HG02938 (cell line): ENCODE results near the gene FBXO42.
"Not testable (repeated sequence)": the region's sequence is repeated elsewhere in the genome, so short reads cannot be mapped to it uniquely, and the experiment has no call there.

Source experiments
- ATAC-seq: cut with Tn5 transposase; IDR thresholded peaks from one replicate; pipeline ENCODE4 v1.9.1; 2021; ENCODE audit warnings: mild to moderate bottlenecking, moderate library complexity; ENCODE audit not compliant: unreplicated experiment

FBXO42 gene

GRCh38 chr1:16372535-16373285, 20.4 kb upstream of the FBXO42 start:
- no peak for ATAC-seq

GRCh38 chr1:16371725-16372124, 19.4 kb upstream of the FBXO42 start:
- ATAC-seq: no peak

DNA sequence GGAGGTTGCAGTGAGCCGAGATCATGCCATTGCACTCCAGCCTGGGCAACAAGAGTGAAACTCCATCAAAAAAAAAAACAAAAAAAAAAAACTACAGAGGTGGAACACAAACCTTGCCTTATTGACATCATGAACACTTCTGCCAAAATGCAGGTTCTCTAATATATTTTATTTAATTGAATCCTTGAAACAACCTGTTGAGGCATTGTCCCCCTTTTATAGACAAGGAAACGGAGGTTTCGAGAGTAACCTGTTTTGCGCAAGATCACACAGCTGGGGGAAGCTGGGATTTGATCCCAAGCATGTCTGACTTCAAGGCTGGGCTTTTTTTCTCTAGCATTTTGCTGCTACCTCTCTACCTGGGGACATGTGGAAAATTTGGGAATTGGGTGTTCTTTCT, 17.5 kb upstream of the FBXO42 start:
- ATAC-seq: no peak

DNA sequence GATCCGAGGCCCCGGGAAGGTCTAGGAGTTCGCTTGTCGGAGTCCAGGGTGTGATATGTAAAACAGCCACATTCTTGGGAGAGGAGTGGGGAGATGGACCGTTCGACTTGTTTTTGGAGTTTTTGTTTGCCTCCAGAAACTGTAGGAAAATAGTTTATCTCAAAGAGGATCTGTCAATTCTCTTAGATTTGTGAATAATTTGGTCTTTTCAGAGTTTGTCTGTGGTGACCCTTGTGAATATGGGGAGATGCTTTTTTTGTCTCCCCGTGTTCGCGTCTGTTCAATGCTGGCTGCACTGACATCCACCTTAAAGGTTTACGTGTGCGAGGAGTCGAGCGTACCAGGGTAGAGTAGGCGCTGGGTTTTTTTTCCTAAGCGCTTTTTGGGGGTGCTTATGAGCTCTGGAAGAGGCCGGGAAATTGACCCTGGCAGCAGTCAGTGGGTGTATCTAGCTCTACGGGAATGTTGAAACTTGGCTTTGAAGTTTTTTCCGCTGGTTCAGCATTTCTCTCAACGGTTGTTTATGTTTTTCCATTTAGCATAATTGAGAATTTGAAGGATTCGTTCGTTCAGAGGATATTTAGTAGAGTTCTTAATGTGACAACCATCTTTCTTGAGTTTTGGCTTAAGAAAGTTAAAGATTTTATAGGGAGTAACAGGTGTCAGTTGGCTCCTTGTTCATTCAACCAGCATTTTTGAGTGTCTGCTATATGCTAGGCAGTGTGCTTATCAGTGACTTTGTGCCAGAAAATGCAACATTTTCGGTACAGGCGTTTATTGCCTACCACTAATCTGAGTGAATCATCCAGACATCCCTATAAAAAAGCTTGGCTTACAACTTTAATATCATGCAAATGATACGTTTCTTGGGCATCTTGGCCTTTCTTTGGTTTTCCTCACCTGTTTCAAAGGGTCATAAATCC, 15.9 kb upstream of the FBXO42 start:
- ATAC-seq: no peak

- peak; percentile 60 for ATAC-seq
These were observed 15.1 kb upstream of the FBXO42 start for GRCh38 chr1:16367258-16367967.

DNA sequence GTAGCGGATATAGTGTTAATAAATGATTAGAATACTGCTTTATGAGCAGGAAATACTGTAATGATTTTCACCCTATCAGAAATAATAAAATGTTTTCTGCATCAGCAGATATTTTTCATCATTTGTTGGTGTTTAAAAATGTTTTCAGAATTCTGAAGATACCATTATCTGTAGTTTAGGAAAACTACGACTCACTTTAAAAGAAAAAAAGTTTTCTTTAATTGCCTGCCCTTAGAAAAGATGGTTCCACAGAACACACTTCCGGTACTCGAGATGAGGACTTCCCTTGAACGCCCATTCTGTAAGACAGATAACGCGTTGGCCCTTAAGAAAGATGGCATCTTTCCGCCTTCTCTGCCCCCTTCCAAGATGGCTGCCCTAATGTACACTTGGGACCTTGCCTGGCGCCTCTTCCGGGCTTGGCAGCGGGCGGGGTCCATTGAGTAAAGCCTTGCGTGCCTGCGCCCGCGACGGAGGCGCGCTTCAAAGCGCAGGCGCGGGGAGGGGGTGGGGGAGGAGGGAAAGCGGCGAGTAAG, 14.5 kb upstream of the FBXO42 start, which contains the start of gene SZRD1:
SZRD1 (plus strand) TSS at position 521 of the 536 bp plus-strand sequence. CDS start 16 bp downstream, outside the sequence.
- ATAC-seq: peak; percentile 73

DNA sequence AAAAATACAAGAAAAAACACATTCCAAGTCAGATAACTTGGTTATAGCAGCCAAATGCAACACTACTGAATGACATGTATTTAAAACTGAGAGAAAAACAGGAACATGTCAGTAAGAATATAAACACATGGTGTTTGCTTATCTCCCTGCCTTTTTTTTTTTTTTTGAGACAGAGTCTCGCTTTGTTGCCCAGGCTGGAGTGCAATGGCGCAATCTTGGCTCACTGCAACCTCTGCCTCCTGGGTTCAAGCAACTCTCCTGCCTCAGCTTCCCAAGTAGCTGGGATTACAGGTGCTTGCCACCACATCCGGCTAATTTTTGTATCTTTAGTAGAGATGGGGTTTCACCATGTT, 12.8 kb upstream of the FBXO42 start:
- ATAC-seq: not testable (repeated sequence)

GRCh38 chr1:16356867-16357266, 4.6 kb upstream of the FBXO42 start:
- ATAC-seq: no peak

DNA sequence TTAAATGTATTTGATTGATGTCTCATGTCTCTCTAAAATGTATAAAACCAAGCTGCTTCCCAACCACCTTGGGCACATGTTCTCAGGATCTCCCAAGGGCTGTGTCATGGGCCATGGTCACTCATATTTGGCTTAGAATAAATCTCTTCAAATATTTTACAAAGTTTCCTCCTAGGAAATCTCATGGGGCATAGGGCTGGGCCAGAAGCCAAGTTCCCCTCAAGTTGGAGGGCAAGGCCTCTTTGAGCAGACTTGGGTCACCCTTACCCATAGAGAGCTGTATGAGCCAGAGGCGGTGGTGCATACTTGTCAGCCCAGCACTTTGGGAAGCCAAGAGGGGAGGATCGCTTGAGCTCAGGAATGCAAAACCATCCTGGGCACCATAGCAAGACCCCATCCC, 2.3 kb upstream of the FBXO42 start:
- ATAC-seq: no peak

GRCh38 chr1:16352842-16353535, 709 bp upstream of the FBXO42 start:
- ATAC-seq: no peak

DNA sequence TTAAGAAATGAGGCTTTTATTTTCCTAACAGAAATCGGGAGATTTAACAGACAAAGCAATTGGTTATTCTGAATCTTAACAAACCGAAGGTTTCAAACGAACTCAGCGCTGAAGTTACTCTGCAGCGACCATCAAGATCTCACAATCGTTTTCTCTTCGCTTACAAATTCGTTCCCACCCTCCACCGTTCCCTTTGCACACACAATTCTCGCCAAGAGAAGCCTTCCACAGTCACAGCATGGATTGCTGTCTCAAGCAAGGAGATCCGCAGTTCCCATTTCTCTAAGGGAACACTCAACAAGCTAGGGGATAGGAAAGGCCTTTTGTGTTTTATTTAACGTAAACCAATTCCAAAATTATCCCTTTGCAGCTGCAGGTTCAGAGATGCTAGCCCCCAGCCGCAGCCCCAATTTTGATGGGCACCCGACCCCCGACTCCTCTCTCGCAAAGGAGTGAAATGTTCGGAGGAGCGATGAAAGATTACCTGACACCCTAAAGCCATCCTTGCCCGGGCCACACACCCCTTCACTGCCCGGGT, 755 bp downstream of the FBXO42 start:
- no peak for ATAC-seq

GRCh38 chr1:16349847-16350406, 2.4 kb downstream of the FBXO42 start:
- no peak for ATAC-seq

- ATAC-seq: no peak
These were observed 3.7 kb downstream of the FBXO42 start for GRCh38 chr1:16348414-16349182.

DNA sequence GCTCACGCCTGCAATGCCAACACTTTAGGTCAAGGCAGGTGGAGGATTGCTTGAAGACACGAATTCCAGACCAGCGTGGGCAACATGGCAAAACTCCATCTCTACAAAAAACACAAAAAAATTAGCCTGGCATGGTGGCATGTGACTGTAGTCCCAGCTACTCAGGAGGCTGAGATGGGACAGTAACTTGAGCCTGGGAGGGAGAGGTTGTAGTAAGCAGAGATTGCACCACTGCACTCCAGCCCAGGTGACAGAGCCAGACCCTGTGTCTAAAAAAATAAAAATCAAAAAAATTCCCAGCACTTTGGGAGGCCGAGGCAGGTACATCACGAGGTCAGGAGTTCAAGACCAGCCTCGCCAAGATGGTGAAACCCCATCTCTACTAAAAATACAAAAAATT, 9.0 kb downstream of the FBXO42 start:
- ATAC-seq: not testable (repeated sequence)

DNA sequence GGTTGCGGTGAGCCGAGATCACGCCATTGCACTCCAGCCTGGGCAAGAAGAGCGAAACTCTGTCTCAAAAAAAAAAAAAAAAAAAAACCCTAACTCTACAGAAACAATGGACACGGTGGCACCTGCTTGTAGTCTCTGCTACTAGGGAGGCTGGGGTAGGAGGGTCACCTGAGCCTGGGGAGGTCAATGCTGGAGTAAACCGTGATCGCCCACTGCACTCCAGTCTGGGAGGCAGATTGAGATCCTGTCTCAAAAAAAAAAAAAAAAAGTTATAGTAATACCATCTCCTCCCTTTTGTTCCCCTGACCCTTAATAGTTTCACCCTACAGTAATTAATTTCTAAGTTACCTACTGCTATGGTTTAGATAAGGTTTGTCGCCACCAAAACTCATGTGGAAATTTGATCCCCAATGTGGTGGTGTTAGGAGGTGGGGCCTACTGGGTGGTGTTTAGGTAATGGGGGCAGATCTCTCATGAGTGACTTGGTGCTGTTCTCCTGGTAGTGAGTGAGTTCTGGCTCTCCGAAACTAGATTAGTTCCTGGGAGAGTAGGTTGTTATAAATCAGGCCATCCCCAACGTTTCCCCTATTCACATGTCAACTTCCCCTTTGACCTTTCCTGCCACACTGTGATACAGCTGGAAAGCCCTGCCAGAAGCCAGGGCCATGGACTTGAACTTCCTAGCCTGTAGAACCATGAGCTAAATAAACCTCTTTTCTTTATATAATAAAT, 9.8 kb downstream of the FBXO42 start:
- ATAC-seq: no peak

DNA sequence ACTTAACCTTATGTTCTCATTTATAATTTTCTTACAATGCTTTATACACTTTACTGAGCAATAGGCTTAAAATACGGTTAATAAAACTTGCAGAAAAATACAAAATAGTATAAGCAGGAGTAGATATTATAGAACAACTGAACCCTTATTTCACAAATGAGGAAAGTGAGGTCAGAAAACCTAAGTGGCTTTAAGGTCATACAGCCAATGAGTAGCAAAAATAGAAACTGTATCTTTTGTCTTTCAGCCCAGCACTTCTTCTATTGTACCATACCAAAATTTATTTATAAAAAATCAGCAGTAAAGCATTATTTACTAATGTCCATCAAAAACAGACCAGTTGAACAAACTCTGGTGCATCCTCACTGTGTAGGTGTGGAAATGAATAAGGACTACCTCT, 11.6 kb downstream of the FBXO42 start:
- no peak for ATAC-seq

- no peak for ATAC-seq
These were observed 13.3 kb downstream of the FBXO42 start for GRCh38 chr1:16338961-16339360.

GRCh38 chr1:16334655-16335340, 17.5 kb downstream of the FBXO42 start:
- no peak for ATAC-seq
